Measurements from ENCODE around the gene PAPPA.

GRCh38 chr9:116264361-116264760 lies 110.8 kb downstream of the PAPPA start:
- TF ChIP-seq POLR2A (IDR thresholded peaks at IDR 0.05) (no peak), CTCF (IDR thresholded peaks at IDR 0.05) (no peak)
